Measurements from ENCODE around the gene CCND1. TPM values are rescaled to one million over a fixed set of nuclear protein-coding genes. Genes with fewer than 3 reads are reported as not detected.

CCND1 gene
- total RNA-seq, 1 experiment from 2014 or later, result 346 TPM

GRCh38 chr11:69658626-69659450 lies 17.9 kb downstream of the CCND1 start:
- Histone ChIP-seq H3K27me3 (ENCODE audit: insufficient read depth, low read depth) (no peaks in the 10 kb centered on the region), H2AFZ (no peak overlapping the region), H3K9me3 (ENCODE audit: insufficient read depth, low read depth) (no peaks in the 10 kb centered on the region), H4K20me1 (ENCODE audit: insufficient read depth) (peaks cover 9% of the 10 kb centered on the region), H3K4me1 (replicated peaks; ENCODE audit: insufficient read depth) (peaks cover 16% of the 10 kb centered on the region), H3K36me3 (ENCODE audit: low read depth) (0 out of 2 replicates have a peak, but pooled peaks cover 6% of the 10 kb centered on the region), H3K9me2 (ENCODE audit: insufficient read depth) (no peaks in the 10 kb centered on the region), H3K79me2 (ENCODE audit: low read depth) (no peaks in the 10 kb centered on the region), H3K4me2 (no peak overlapping the region), H3K27ac (no peak overlapping the region), H3F3A (ENCODE audit: insufficient read depth, low read depth) (peaks cover 20% of the 10 kb centered on the region), H3K4me3 (no peak overlapping the region)
- intact Hi-C loops (cut with micrococcal nuclease; ENCODE audit: unreplicated experiment), result no loop called here
- CTCF ChIA-PET, result no interaction called here
- no TSS peak for BruUV-seq (replicated peaks)
- no peak for DNase-seq
- POLR2A ChIA-PET (ENCODE audit: unreplicated experiment), result interaction anchor here (0.6 kb wide), 2 partner anchors 219 to 687 kb away, joined by 3 to 7 read pairs; no protein-coding TSS in a partner anchor
- no peak for TF ChIP-seq EZH2 (IDR thresholded peaks at IDR 0.05; ENCODE audit: low read depth)
- no peak for TF ChIP-seq CTCF (conservative IDR thresholded peaks at IDR 0.05)

- CTCF ChIA-PET, result no interaction called here
- no peak for TF ChIP-seq EZH2 (IDR thresholded peaks at IDR 0.05; ENCODE audit: low read depth)
- TF ChIP-seq CTCF (conservative IDR thresholded peaks at IDR 0.05), result no peak
- no peak overlapping the region for H3K4me2 ChIP-seq
These were observed 18.6 kb downstream of the CCND1 start for GRCh38 chr11:69659591-69659990.

GRCh38 chr11:69660001-69660500 lies 19.1 kb downstream of the CCND1 start:
- Histone ChIP-seq H3K79me2 (ENCODE audit: low read depth) (no peaks in the 10 kb centered on the region), H2AFZ (no peak overlapping the region), H3K27me3 (ENCODE audit: insufficient read depth, low read depth) (no peaks in the 10 kb centered on the region), H3K4me1 (replicated peaks; ENCODE audit: insufficient read depth) (peaks cover 4% of the 10 kb centered on the region), H4K20me1 (ENCODE audit: insufficient read depth) (no peaks in the 10 kb centered on the region), H3K9me2 (ENCODE audit: insufficient read depth) (no peaks in the 10 kb centered on the region), H3K4me2 (no peak overlapping the region), H3F3A (ENCODE audit: insufficient read depth, low read depth) (peaks cover 8% of the 10 kb centered on the region), H3K9me3 (ENCODE audit: insufficient read depth, low read depth) (no peaks in the 10 kb centered on the region), H3K27ac (no peak overlapping the region), H3K36me3 (ENCODE audit: low read depth) (no peaks in the 10 kb centered on the region), H3K4me3 (no peak overlapping the region)
- ChIA-PET POLR2A (ENCODE audit: unreplicated experiment) (no interaction called here), CTCF (no interaction called here)
- DNase-seq, result no peak
- TF ChIP-seq EZH2 (IDR thresholded peaks at IDR 0.05; ENCODE audit: low read depth) (no peak), CTCF (conservative IDR thresholded peaks at IDR 0.05) (no peak)
- BruUV-seq (replicated peaks), result no TSS peak
- intact Hi-C loops (cut with micrococcal nuclease; ENCODE audit: unreplicated experiment), result no loop called here

More at GRCh38 chr11:69659591-69659990, 18.6 kb downstream of the CCND1 start:
- DNase-seq, result no peak
- intact Hi-C loops (cut with micrococcal nuclease; ENCODE audit: unreplicated experiment), result no loop called here
- BruUV-seq (replicated peaks), result no TSS peak
- Histone ChIP-seq H2AFZ (no peak overlapping the region), H3K4me3 (no peak overlapping the region), H3K27ac (no peak overlapping the region), H3F3A (ENCODE audit: insufficient read depth, low read depth) (peaks cover 12% of the 10 kb centered on the region), H3K27me3 (ENCODE audit: insufficient read depth, low read depth) (no peaks in the 10 kb centered on the region), H4K20me1 (ENCODE audit: insufficient read depth) (peaks cover 2% of the 10 kb centered on the region; the same call in 1 of the 2 replicates), H3K4me1 (replicated peaks; ENCODE audit: insufficient read depth) (peaks cover 9% of the 10 kb centered on the region), H3K9me3 (ENCODE audit: insufficient read depth, low read depth) (no peaks in the 10 kb centered on the region), H3K9me2 (ENCODE audit: insufficient read depth) (no peaks in the 10 kb centered on the region), H3K36me3 (ENCODE audit: low read depth) (no peaks in the 10 kb centered on the region), H3K79me2 (ENCODE audit: low read depth) (no peaks in the 10 kb centered on the region)
- POLR2A ChIA-PET (ENCODE audit: unreplicated experiment), result no interaction called here

Data from PC-9 (cell line).